ENCODE measurements around the gene ZCCHC7.
A peak's percentile ranks its signal among the peaks of the same experiment; 100 is the strongest.
"Not testable (repeated sequence)": the region's sequence is repeated elsewhere in the genome, so short reads cannot be mapped to it uniquely, and the experiment has no call there.

ZCCHC7 gene

GRCh38 chr9:37120843-37121335 lies 515 bp downstream of the ZCCHC7 start:
- not testable (repeated sequence) for H3K4me1 ChIP-seq (ENCODE audit: control insufficient read depth, insufficient read depth, low read length); H3K36me3 ChIP-seq (ENCODE audit: control insufficient read depth, insufficient read depth, low read length); H3K9me3 ChIP-seq (ENCODE audit: control insufficient read depth, insufficient read depth, low read length); H3K27me3 ChIP-seq (ENCODE audit: control insufficient read depth, insufficient read depth, low read length)
- H3K4me3 ChIP-seq (ENCODE audit: low read depth, low read length), result peak overlapping the region; percentile 87
- H3K27ac ChIP-seq (ENCODE audit: low read depth, low read length), result peak overlapping the region; percentile 88
- H3K9ac ChIP-seq (ENCODE audit: low read depth, low read length), result peak overlapping the region; percentile 84

- 0 out of 2 replicates have a peak, but pooled peaks cover 3% of the 10 kb centered on the region for H3K9me3 ChIP-seq (ENCODE audit: control insufficient read depth, insufficient read depth, low read length)
- peak overlapping the region; percentile 87 for H3K4me3 ChIP-seq (ENCODE audit: low read depth, low read length)
- no peaks in the 10 kb centered on the region for H3K4me1 ChIP-seq (ENCODE audit: control insufficient read depth, insufficient read depth, low read length)
- no peak overlapping the region for H3K9ac ChIP-seq (ENCODE audit: low read depth, low read length)
- H3K27ac ChIP-seq (ENCODE audit: low read depth, low read length), result no peak overlapping the region
- peaks cover 5% of the 10 kb centered on the region for H3K36me3 ChIP-seq (ENCODE audit: control insufficient read depth, insufficient read depth, low read length)
- peaks cover 5% of the 10 kb centered on the region; the same call in 1 of the 2 replicates for H3K27me3 ChIP-seq (ENCODE audit: control insufficient read depth, insufficient read depth, low read length)
Measured at GRCh38 chr9:37121881-37122280, 1.5 kb downstream of the ZCCHC7 start.

GRCh38 chr9:37126214-37126788 lies 5.9 kb downstream of the ZCCHC7 start:
- no peaks in the 10 kb centered on the region for H3K9me3 ChIP-seq (ENCODE audit: control insufficient read depth, insufficient read depth, low read length)
- no peak overlapping the region for H3K4me3 ChIP-seq (ENCODE audit: low read depth, low read length)
- no peaks in the 10 kb centered on the region for H3K27me3 ChIP-seq (ENCODE audit: control insufficient read depth, insufficient read depth, low read length)
- peaks cover 34% of the 10 kb centered on the region for H3K36me3 ChIP-seq (ENCODE audit: control insufficient read depth, insufficient read depth, low read length)
- no peak overlapping the region for H3K9ac ChIP-seq (ENCODE audit: low read depth, low read length)
- H3K4me1 ChIP-seq (ENCODE audit: control insufficient read depth, insufficient read depth, low read length), result no peaks in the 10 kb centered on the region
- no peak overlapping the region for H3K27ac ChIP-seq (ENCODE audit: low read depth, low read length)

GRCh38 chr9:37127018-37127417 lies 6.6 kb downstream of the ZCCHC7 start:
- H3K4me1 ChIP-seq (ENCODE audit: control insufficient read depth, insufficient read depth, low read length), result no peaks in the 10 kb centered on the region
- H3K27me3 ChIP-seq (ENCODE audit: control insufficient read depth, insufficient read depth, low read length), result no peaks in the 10 kb centered on the region
- H3K27ac ChIP-seq (ENCODE audit: low read depth, low read length), result no peak overlapping the region
- peaks cover 35% of the 10 kb centered on the region for H3K36me3 ChIP-seq (ENCODE audit: control insufficient read depth, insufficient read depth, low read length)
- H3K9me3 ChIP-seq (ENCODE audit: control insufficient read depth, insufficient read depth, low read length), result no peaks in the 10 kb centered on the region
- H3K4me3 ChIP-seq (ENCODE audit: low read depth, low read length), result no peak overlapping the region
- H3K9ac ChIP-seq (ENCODE audit: low read depth, low read length), result no peak overlapping the region

- H3K36me3 ChIP-seq (ENCODE audit: control insufficient read depth, insufficient read depth, low read length), result peaks cover 41% of the 10 kb centered on the region
- H3K9ac ChIP-seq (ENCODE audit: low read depth, low read length), result no peak overlapping the region
- no peak overlapping the region for H3K27ac ChIP-seq (ENCODE audit: low read depth, low read length)
- H3K4me1 ChIP-seq (ENCODE audit: control insufficient read depth, insufficient read depth, low read length), result no peaks in the 10 kb centered on the region
- H3K27me3 ChIP-seq (ENCODE audit: control insufficient read depth, insufficient read depth, low read length), result no peaks in the 10 kb centered on the region
- no peak overlapping the region for H3K4me3 ChIP-seq (ENCODE audit: low read depth, low read length)
- H3K9me3 ChIP-seq (ENCODE audit: control insufficient read depth, insufficient read depth, low read length), result no peaks in the 10 kb centered on the region
Measured at GRCh38 chr9:37128051-37128450, 7.7 kb downstream of the ZCCHC7 start.

- H3K9me3 ChIP-seq (ENCODE audit: control insufficient read depth, insufficient read depth, low read length), result no peaks in the 10 kb centered on the region
- peaks cover 25% of the 10 kb centered on the region for H3K4me1 ChIP-seq (ENCODE audit: control insufficient read depth, insufficient read depth, low read length)
- peaks cover 14% of the 10 kb centered on the region for H3K36me3 ChIP-seq (ENCODE audit: control insufficient read depth, insufficient read depth, low read length)
Measured at GRCh38 chr9:37134166-37134565, 13.8 kb downstream of the ZCCHC7 start.

GRCh38 chr9:37141015-37141414 lies 20.6 kb downstream of the ZCCHC7 start:
- no peak overlapping the region for H3K9ac ChIP-seq (ENCODE audit: low read depth, low read length)
- H3K9me3 ChIP-seq (ENCODE audit: control insufficient read depth, insufficient read depth, low read length), result no peaks in the 10 kb centered on the region
- H3K27ac ChIP-seq (ENCODE audit: low read depth, low read length), result no peak overlapping the region
- H3K27me3 ChIP-seq (ENCODE audit: control insufficient read depth, insufficient read depth, low read length), result no peaks in the 10 kb centered on the region
- no peak overlapping the region for H3K4me3 ChIP-seq (ENCODE audit: low read depth, low read length)
- no peaks in the 10 kb centered on the region; the same call in 1 of the 2 replicates for H3K36me3 ChIP-seq (ENCODE audit: control insufficient read depth, insufficient read depth, low read length)
- peaks cover 44% of the 10 kb centered on the region for H3K4me1 ChIP-seq (ENCODE audit: control insufficient read depth, insufficient read depth, low read length)

More at GRCh38 chr9:37134166-37134565, 13.8 kb downstream of the ZCCHC7 start:
- Histone ChIP-seq H3K27me3 (ENCODE audit: control insufficient read depth, insufficient read depth, low read length) (no peaks in the 10 kb centered on the region), H3K4me3 (ENCODE audit: low read depth, low read length) (no peak overlapping the region), H3K9ac (ENCODE audit: low read depth, low read length) (no peak overlapping the region), H3K27ac (ENCODE audit: low read depth, low read length) (no peak overlapping the region)

GRCh38 chr9:37144762-37145161 lies 24.4 kb downstream of the ZCCHC7 start:
- no peaks in the 10 kb centered on the region for H3K36me3 ChIP-seq (ENCODE audit: control insufficient read depth, insufficient read depth, low read length)
- no peaks in the 10 kb centered on the region for H3K27me3 ChIP-seq (ENCODE audit: control insufficient read depth, insufficient read depth, low read length)
- H3K4me1 ChIP-seq (ENCODE audit: control insufficient read depth, insufficient read depth, low read length), result peaks cover 37% of the 10 kb centered on the region
- H3K4me3 ChIP-seq (ENCODE audit: low read depth, low read length), result no peak overlapping the region
- no peaks in the 10 kb centered on the region for H3K9me3 ChIP-seq (ENCODE audit: control insufficient read depth, insufficient read depth, low read length)
- H3K27ac ChIP-seq (ENCODE audit: low read depth, low read length), result no peak overlapping the region
- no peak overlapping the region for H3K9ac ChIP-seq (ENCODE audit: low read depth, low read length)

GRCh38 chr9:37146410-37146809 lies 26.0 kb downstream of the ZCCHC7 start:
- no peak overlapping the region for H3K9ac ChIP-seq (ENCODE audit: low read depth, low read length)
- H3K4me1 ChIP-seq (ENCODE audit: control insufficient read depth, insufficient read depth, low read length), result peaks cover 31% of the 10 kb centered on the region
- H3K27me3 ChIP-seq (ENCODE audit: control insufficient read depth, insufficient read depth, low read length), result no peaks in the 10 kb centered on the region
- H3K4me3 ChIP-seq (ENCODE audit: low read depth, low read length), result no peak overlapping the region
- no peaks in the 10 kb centered on the region for H3K9me3 ChIP-seq (ENCODE audit: control insufficient read depth, insufficient read depth, low read length)
- H3K36me3 ChIP-seq (ENCODE audit: control insufficient read depth, insufficient read depth, low read length), result no peaks in the 10 kb centered on the region; the same call in 1 of the 2 replicates
- no peak overlapping the region for H3K27ac ChIP-seq (ENCODE audit: low read depth, low read length)

GRCh38 chr9:37148181-37148580 lies 27.8 kb downstream of the ZCCHC7 start:
- Histone ChIP-seq H3K27ac (ENCODE audit: low read depth, low read length) (no peak overlapping the region), H3K4me1 (ENCODE audit: control insufficient read depth, insufficient read depth, low read length) (peaks cover 24% of the 10 kb centered on the region), H3K9me3 (ENCODE audit: control insufficient read depth, insufficient read depth, low read length) (no peaks in the 10 kb centered on the region), H3K36me3 (ENCODE audit: control insufficient read depth, insufficient read depth, low read length) (no peaks in the 10 kb centered on the region; the same call in 1 of the 2 replicates), H3K4me3 (ENCODE audit: low read depth, low read length) (no peak overlapping the region), H3K27me3 (ENCODE audit: control insufficient read depth, insufficient read depth, low read length) (no peaks in the 10 kb centered on the region), H3K9ac (ENCODE audit: low read depth, low read length) (no peak overlapping the region)

- peaks cover 20% of the 10 kb centered on the region for H3K4me1 ChIP-seq (ENCODE audit: control insufficient read depth, insufficient read depth, low read length)
- peaks cover 3% of the 10 kb centered on the region for H3K36me3 ChIP-seq (ENCODE audit: control insufficient read depth, insufficient read depth, low read length)
Measured at GRCh38 chr9:37149666-37150308, 29.4 kb downstream of the ZCCHC7 start.

More at GRCh38 chr9:37149666-37150308, 29.4 kb downstream of the ZCCHC7 start:
- Histone ChIP-seq H3K4me3 (ENCODE audit: low read depth, low read length) (no peak overlapping the region), H3K27ac (ENCODE audit: low read depth, low read length) (peak overlapping the region; percentile 63), H3K9me3 (ENCODE audit: control insufficient read depth, insufficient read depth, low read length) (no peaks in the 10 kb centered on the region), H3K27me3 (ENCODE audit: control insufficient read depth, insufficient read depth, low read length) (no peaks in the 10 kb centered on the region), H3K9ac (ENCODE audit: low read depth, low read length) (no peak overlapping the region)

Measured in HUES48 (cell line).